Choroid plexus epithelial cell (primary cell): ENCODE results near the gene LAPTM4A.

ENCODE experiments used
- DNase-seq: peaks from one replicate; pipeline ENCODE4 v3.0.0-alpha.2; 2010; ENCODE audit warnings: low read depth
- H3K4me3 ChIP-seq: 2 replicates; pipeline ENCODE4 v1.5.1; 2011; ENCODE audit warnings: low read depth, mild to moderate bottlenecking, control low read depth, low read length, moderate library complexity
- CTCF ChIP-seq: conservative IDR thresholded peaks from 2 replicates; pipeline ENCODE4 v1.5.1; 2011; ENCODE audit warnings: low read depth, mild to moderate bottlenecking, control low read depth, inconsistent platforms, low read length, moderate library complexity

The LAPTM4A gene

DNA sequence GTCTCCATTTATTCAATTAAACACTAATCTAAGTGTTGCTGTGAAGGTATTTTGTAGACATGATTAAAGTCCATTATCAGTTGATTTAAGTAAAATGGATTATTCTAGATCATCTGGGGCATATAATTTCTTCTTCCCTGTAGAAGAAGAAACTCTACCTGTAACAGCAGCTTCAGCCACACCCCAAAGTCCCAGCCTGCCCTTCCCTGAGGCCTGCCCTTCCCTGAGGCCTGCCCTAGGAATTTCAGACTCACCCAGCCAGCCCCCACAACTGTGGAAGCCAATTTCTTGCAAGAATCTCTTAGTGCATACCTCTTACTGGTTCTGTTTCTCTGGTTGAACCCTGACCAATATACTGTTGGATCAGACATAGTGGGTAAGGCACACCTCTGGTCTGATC is 13.4 kb upstream of the LAPTM4A start:
- no peak for DNase-seq
- no peak overlapping the region for H3K4me3 ChIP-seq
- TF ChIP-seq CTCF: no peak

- TF ChIP-seq CTCF: no peak
- no peak overlapping the region for H3K4me3 ChIP-seq
- no peak for DNase-seq
These were observed 13.0 kb upstream of the LAPTM4A start for GRCh38 chr2:20064421-20064820.

DNA sequence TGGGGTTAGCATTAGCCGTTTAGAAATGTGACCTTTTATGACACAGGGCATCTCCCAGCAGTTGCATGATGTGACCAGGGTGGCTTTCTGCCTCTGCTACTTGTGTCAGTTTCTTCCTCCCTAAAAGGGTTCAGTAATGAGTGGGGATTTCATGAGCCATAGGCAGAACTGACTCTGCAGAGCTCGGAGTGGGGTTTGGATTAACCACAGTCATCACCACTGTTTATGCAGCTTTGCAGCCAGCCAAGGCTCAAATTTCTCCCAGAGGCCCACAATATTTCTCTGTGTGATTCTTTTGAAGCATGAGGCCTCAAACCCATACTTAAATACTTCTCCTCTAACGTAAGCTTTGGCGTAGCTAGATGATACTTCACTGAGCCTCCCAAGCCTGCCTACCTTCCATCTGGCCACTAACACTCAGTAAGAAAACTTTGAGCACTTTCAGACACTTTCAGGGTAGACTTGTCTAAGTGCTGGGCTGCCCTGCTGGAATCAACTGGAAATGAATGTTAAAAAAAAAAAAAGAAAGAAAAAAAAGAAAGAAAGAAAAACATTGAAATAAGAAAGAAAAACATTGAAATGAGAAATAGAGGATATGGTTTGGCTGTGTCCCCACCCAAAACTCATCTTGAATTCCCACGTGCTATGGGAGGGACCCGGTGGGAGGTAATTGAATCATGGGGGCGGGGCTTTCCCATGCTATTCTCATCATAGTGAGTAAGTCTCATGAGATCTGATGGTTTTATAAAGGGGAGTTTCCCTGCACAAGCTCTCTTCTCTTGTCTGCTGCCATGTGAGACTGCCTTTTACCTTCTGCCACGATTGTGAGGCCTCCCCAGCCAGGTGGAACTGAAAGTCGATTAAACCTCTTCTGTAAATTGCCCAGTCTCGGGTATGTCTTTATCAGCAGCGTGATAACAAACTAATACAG is 11.5 kb upstream of the LAPTM4A start:
- DNase-seq: peak; percentile 95
- peak; percentile 30 for TF ChIP-seq CTCF
- H3K4me3 ChIP-seq: no peak overlapping the region

GRCh38 chr2:20061940-20062339 is 10.5 kb upstream of the LAPTM4A start:
- DNase-seq: no peak
- H3K4me3 ChIP-seq: no peak overlapping the region
- no peak for TF ChIP-seq CTCF

- H3K4me3 ChIP-seq: no peak overlapping the region
- no peak for TF ChIP-seq CTCF
- DNase-seq: no peak
These were observed 10.0 kb upstream of the LAPTM4A start for GRCh38 chr2:20061476-20061875.

GRCh38 chr2:20060106-20060505 is 8.7 kb upstream of the LAPTM4A start:
- no peak for DNase-seq
- TF ChIP-seq CTCF: no peak
- no peak overlapping the region for H3K4me3 ChIP-seq

- no peak for DNase-seq
- no peak overlapping the region for H3K4me3 ChIP-seq
- no peak for TF ChIP-seq CTCF
These were observed 5.8 kb upstream of the LAPTM4A start for GRCh38 chr2:20057268-20057667.
